ENCODE data around the gene CTAGE9. TPM values are rescaled to one million over a fixed set of nuclear protein-coding genes. Genes with fewer than 3 reads are reported as not detected.
"Not testable (repeated sequence)": the region's sequence is repeated elsewhere in the genome, so short reads cannot be mapped to it uniquely, and the experiment has no call there.

The CTAGE9 gene
- total RNA-seq, 1 donor from 2014 or later, result not detected

- Mint-ChIP-seq H3K27ac (ENCODE audit: unreplicated experiment) (peak overlapping the region; percentile 20), H3K4me1 (ENCODE audit: low read depth, unreplicated experiment) (peaks cover 23% of the 10 kb centered on the region)
Observed at GRCh38 chr6:131754088-131754487, 43.3 kb upstream of the CTAGE9 start.

DNA sequence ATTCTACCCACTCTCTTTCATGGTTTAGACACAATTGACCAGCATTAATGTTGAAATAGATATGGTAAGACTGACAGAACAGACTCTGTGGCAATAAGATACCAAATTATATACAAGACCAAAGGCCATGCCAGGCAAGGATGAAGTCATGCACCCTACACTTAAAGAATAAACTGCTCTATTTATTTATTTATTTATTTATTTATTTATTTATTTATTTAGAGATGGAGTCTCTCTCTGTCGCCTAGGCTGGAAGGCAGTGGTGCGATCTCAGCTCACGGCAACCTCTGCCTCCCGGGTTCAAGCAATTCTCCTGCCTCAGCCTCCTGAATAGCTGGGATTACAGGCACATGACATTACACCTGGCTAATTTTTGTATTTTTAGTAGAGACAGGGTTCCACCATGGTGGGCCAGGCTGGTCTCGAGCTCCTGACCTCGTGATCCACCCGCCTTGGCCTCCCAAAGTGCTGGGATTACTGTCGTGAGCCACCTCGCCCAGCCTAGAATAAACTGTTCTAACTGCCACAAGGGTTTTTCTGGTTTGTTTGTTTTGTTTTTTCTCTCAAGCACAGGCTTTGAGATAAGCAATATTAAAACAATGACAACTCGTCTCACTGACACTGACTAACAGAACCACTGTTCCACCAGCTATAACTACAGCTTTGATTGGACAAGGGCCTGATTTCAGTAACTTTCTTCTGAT, 40.3 kb upstream of the CTAGE9 start:
- H3K27ac ChIP-seq (ENCODE audit: low read depth, low read length); H3K9me3 Mint-ChIP-seq (ENCODE audit: unreplicated experiment); H3K79me2 ChIP-seq (ENCODE audit: insufficient read depth, low read length); H3K27me3 ChIP-seq (ENCODE audit: insufficient read depth, low read length); H3K9ac ChIP-seq (ENCODE audit: low read length); H4K20me1 ChIP-seq (ENCODE audit: insufficient read depth, low read length); H2AFZ ChIP-seq (ENCODE audit: low read depth, low read length); H3K27ac Mint-ChIP-seq (ENCODE audit: unreplicated experiment); H3K4me3 Mint-ChIP-seq (ENCODE audit: unreplicated experiment); H3K4me3 ChIP-seq (ENCODE audit: insufficient read depth, low read depth, low read length); H3K4me2 ChIP-seq (ENCODE audit: low read length); H3K27me3 Mint-ChIP-seq (ENCODE audit: low read depth, unreplicated experiment); H3K9me3 ChIP-seq (ENCODE audit: insufficient read depth, low read depth, low read length); DNase-seq (ENCODE audit: low read depth); FAIRE-seq; H3K36me3 ChIP-seq (ENCODE audit: insufficient read depth, low read length); H3K36me3 Mint-ChIP-seq (ENCODE audit: low read depth, unreplicated experiment): not testable (repeated sequence)
- H3K4me1 Mint-ChIP-seq (ENCODE audit: low read depth, unreplicated experiment), result peaks cover 19% of the 10 kb centered on the region
- peaks cover 18% of the 10 kb centered on the region for H3K4me1 ChIP-seq (ENCODE audit: insufficient read depth, low read length)

More at GRCh38 chr6:131754088-131754487, 43.3 kb upstream of the CTAGE9 start:
- peaks cover 21% of the 10 kb centered on the region for H3K4me1 ChIP-seq (ENCODE audit: insufficient read depth, low read length)
- no peaks in the 10 kb centered on the region for H3K79me2 ChIP-seq (ENCODE audit: insufficient read depth, low read length)
- H2AFZ ChIP-seq (ENCODE audit: low read depth, low read length), result no peak overlapping the region
- H3K4me3 ChIP-seq (ENCODE audit: insufficient read depth, low read depth, low read length), result peak overlapping the region; percentile 13
- H3K4me3 Mint-ChIP-seq (ENCODE audit: unreplicated experiment), result no peak overlapping the region
- H3K27me3 ChIP-seq (ENCODE audit: insufficient read depth, low read length), result no peaks in the 10 kb centered on the region
- no peaks in the 10 kb centered on the region for H3K9me3 Mint-ChIP-seq (ENCODE audit: unreplicated experiment)
- H3K27ac ChIP-seq (ENCODE audit: low read depth, low read length), result peak overlapping the region; percentile 77
- DNase-seq (ENCODE audit: low read depth), result peak; percentile 74
- FAIRE-seq, result peak; percentile 55
- no peaks in the 10 kb centered on the region for H4K20me1 ChIP-seq (ENCODE audit: insufficient read depth, low read length)
- H3K9ac ChIP-seq (ENCODE audit: low read length), result peak overlapping the region; percentile 37
- no peaks in the 10 kb centered on the region for H3K9me3 ChIP-seq (ENCODE audit: insufficient read depth, low read depth, low read length)
- no peaks in the 10 kb centered on the region for H3K36me3 ChIP-seq (ENCODE audit: insufficient read depth, low read length)
- no peaks in the 10 kb centered on the region for H3K27me3 Mint-ChIP-seq (ENCODE audit: low read depth, unreplicated experiment)
- no peaks in the 10 kb centered on the region for H3K36me3 Mint-ChIP-seq (ENCODE audit: low read depth, unreplicated experiment)
- TF ChIP-seq CTCF (IDR thresholded peaks at IDR 0.05; ENCODE audit: insufficient read depth, low read depth, low read length) (no peak), EZH2 (IDR thresholded peaks at IDR 0.05; ENCODE audit: insufficient read depth, low read length) (no peak)
- H3K4me2 ChIP-seq (ENCODE audit: low read length), result peak overlapping the region; percentile 41

DNA sequence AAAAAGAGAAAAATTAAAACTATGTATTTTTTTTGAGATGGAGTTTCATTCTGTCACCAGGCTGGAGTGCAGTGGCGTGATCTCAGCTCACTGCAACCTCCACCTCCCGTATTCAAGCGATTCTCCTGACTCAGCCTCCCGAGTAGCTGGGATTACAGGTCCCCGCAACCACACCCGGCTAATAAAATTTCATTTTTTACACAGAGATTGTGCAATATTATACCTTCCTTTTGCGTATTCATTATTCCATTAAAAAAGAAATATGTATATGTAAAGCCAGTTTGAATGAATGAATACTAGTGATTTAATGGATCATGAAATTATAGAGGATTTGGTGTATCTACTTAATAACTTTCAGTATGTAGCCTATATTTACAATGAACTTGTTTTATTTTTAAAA, 38.2 kb upstream of the CTAGE9 start:
- no peaks in the 10 kb centered on the region for H3K27me3 Mint-ChIP-seq (ENCODE audit: low read depth, unreplicated experiment)
- no peaks in the 10 kb centered on the region for H3K36me3 Mint-ChIP-seq (ENCODE audit: low read depth, unreplicated experiment)
- Histone ChIP-seq H3K4me3 (ENCODE audit: insufficient read depth, low read depth, low read length) (no peak overlapping the region), H3K4me2 (ENCODE audit: low read length) (no peak overlapping the region), H3K79me2 (ENCODE audit: insufficient read depth, low read length) (no peaks in the 10 kb centered on the region), H3K9me3 (ENCODE audit: insufficient read depth, low read depth, low read length) (no peaks in the 10 kb centered on the region), H3K27me3 (ENCODE audit: insufficient read depth, low read length) (no peaks in the 10 kb centered on the region), H3K27ac (ENCODE audit: low read depth, low read length) (no peak overlapping the region), H3K9ac (ENCODE audit: low read length) (no peak overlapping the region), H3K36me3 (ENCODE audit: insufficient read depth, low read length) (no peaks in the 10 kb centered on the region), H2AFZ (ENCODE audit: low read depth, low read length) (no peak overlapping the region), H4K20me1 (ENCODE audit: insufficient read depth, low read length) (no peaks in the 10 kb centered on the region), H3K4me1 (ENCODE audit: insufficient read depth, low read length) (peaks cover 4% of the 10 kb centered on the region)
- peaks cover 4% of the 10 kb centered on the region for H3K4me1 Mint-ChIP-seq (ENCODE audit: low read depth, unreplicated experiment)
- H3K4me3 Mint-ChIP-seq (ENCODE audit: unreplicated experiment), result no peak overlapping the region
- FAIRE-seq (no peak), DNase-seq (ENCODE audit: low read depth) (no peak)
- TF ChIP-seq EZH2 (IDR thresholded peaks at IDR 0.05; ENCODE audit: insufficient read depth, low read length) (no peak), CTCF (IDR thresholded peaks at IDR 0.05; ENCODE audit: insufficient read depth, low read depth, low read length) (no peak)
- H3K27ac Mint-ChIP-seq (ENCODE audit: unreplicated experiment), result no peak overlapping the region
- H3K9me3 Mint-ChIP-seq (ENCODE audit: unreplicated experiment), result no peaks in the 10 kb centered on the region
